Measurements from ENCODE around the gene PATJ.
A peak's percentile ranks its signal among the peaks of the same experiment; 100 is the strongest.

Gene PATJ

DNA sequence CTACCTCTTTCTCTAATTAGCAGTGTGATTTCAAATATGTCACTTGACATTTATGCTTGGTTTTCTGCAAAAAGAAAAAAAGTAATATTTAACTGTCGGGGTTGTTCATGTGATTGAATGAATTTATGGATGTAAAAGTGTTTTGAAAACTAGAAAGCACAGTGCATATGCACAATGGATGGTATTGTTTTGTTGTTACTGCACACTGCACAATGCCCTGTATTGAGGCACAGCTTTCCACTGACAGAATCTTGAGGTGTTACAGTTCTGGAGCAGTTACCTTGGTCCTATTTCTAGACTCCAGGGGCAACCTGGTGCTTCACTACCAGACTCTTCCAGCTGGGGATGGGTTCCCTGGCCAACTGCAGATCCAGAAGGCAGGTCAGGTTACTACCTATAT is 335.5 kb downstream of the PATJ start:
- FAIRE-seq = no peak
- no peak for DNase-seq (ENCODE audit: insufficient read length, low spot score)
- TF ChIP-seq POLR2A (IDR thresholded peaks at IDR 0.05; ENCODE audit: low read depth, low read length) = no peak
- TF ChIP-seq POLR2AphosphoS5 (IDR thresholded peaks at IDR 0.05; ENCODE audit: low read depth, low read length) = no peak
- TF ChIP-seq SPI1 (IDR thresholded peaks at IDR 0.05; ENCODE audit: low read depth, low read length) = no peak
- TF ChIP-seq TAF1 (IDR thresholded peaks at IDR 0.05; ENCODE audit: low read depth, low read length) = no peak
- no peak for TF ChIP-seq POU2F2 (IDR thresholded peaks at IDR 0.05; ENCODE audit: low read depth, low read length)
- TF ChIP-seq PAX5 (IDR thresholded peaks at IDR 0.05; ENCODE audit: insufficient read depth, low read length, severe bottlenecking) = no peak

- DNase-seq (ENCODE audit: insufficient read length, low spot score) (peak; percentile 10), FAIRE-seq (peak; percentile 85)
- TF ChIP-seq SPI1 (IDR thresholded peaks at IDR 0.05; ENCODE audit: low read depth, low read length) (no peak), TAF1 (IDR thresholded peaks at IDR 0.05; ENCODE audit: low read depth, low read length) (no peak)
Observed at GRCh38 chr1:62082456-62083363, 340.4 kb downstream of the PATJ start.

GRCh38 chr1:62084310-62084890 is 342.1 kb downstream of the PATJ start:
- FAIRE-seq = no peak
- TF ChIP-seq PAX5 (IDR thresholded peaks at IDR 0.05; ENCODE audit: insufficient read depth, low read length, severe bottlenecking) (no peak), TAF1 (IDR thresholded peaks at IDR 0.05; ENCODE audit: low read depth, low read length) (no peak), POLR2A (IDR thresholded peaks at IDR 0.05; ENCODE audit: low read depth, low read length) (no peak), POU2F2 (IDR thresholded peaks at IDR 0.05; ENCODE audit: low read depth, low read length) (no peak), POLR2AphosphoS5 (IDR thresholded peaks at IDR 0.05; ENCODE audit: low read depth, low read length) (no peak), SPI1 (IDR thresholded peaks at IDR 0.05; ENCODE audit: low read depth, low read length) (no peak)
- DNase-seq (ENCODE audit: insufficient read length, low spot score) = no peak

DNA sequence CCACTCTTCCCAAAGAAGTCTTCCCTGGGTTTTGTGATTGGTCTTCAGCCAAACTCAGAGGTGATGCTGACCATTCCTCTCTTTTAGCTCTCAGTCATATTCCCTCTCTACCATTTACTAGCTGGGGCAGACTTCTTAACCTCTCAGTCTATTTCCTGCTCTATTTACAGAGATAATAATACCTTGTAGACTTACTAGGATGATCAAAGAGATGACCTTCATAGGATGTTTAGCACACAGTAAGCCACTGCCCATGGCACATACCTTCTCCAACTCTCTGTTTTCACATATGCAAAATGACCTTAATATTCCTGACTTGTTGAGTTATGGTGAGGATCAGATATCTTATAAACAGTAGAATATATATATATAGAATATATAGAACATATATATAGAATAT is 346.2 kb downstream of the PATJ start:
- no peak for DNase-seq (ENCODE audit: insufficient read length, low spot score)
- TF ChIP-seq PAX5 (IDR thresholded peaks at IDR 0.05; ENCODE audit: insufficient read depth, low read length, severe bottlenecking) = no peak
- no peak for TF ChIP-seq POLR2A (IDR thresholded peaks at IDR 0.05; ENCODE audit: low read depth, low read length)
- no peak for TF ChIP-seq SPI1 (IDR thresholded peaks at IDR 0.05; ENCODE audit: low read depth, low read length)
- no peak for TF ChIP-seq POU2F2 (IDR thresholded peaks at IDR 0.05; ENCODE audit: low read depth, low read length)
- TF ChIP-seq TAF1 (IDR thresholded peaks at IDR 0.05; ENCODE audit: low read depth, low read length) = no peak
- TF ChIP-seq POLR2AphosphoS5 (IDR thresholded peaks at IDR 0.05; ENCODE audit: low read depth, low read length) = no peak
- no peak for FAIRE-seq

DNA sequence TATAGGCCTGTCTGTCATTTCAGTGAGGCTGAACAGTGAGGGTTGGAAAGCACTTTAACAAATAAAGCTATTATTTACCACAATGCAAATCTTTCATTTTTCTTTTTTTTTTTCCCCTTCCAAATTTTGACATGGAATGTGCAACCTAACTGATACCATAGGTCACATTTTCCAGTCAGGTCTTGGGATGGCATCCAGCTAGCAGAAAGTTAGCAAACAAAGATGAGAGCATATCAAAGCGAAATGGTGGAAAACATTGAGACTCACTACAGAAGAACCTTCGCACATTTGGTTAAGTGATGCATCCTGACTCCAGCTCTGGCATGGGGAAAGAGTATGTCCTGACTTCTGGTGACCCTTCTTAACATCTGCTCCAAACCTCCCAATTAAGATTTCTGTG is 347.3 kb downstream of the PATJ start:
- no peak for FAIRE-seq
- DNase-seq (ENCODE audit: insufficient read length, low spot score) = no peak
- no peak for TF ChIP-seq POLR2AphosphoS5 (IDR thresholded peaks at IDR 0.05; ENCODE audit: low read depth, low read length)
- no peak for TF ChIP-seq TAF1 (IDR thresholded peaks at IDR 0.05; ENCODE audit: low read depth, low read length)
- TF ChIP-seq SPI1 (IDR thresholded peaks at IDR 0.05; ENCODE audit: low read depth, low read length) = no peak
- TF ChIP-seq POLR2A (IDR thresholded peaks at IDR 0.05; ENCODE audit: low read depth, low read length) = no peak
- no peak for TF ChIP-seq POU2F2 (IDR thresholded peaks at IDR 0.05; ENCODE audit: low read depth, low read length)
- TF ChIP-seq PAX5 (IDR thresholded peaks at IDR 0.05; ENCODE audit: insufficient read depth, low read length, severe bottlenecking) = no peak

GRCh38 chr1:62090016-62090415 is 347.7 kb downstream of the PATJ start:
- no peak for FAIRE-seq
- no peak for DNase-seq (ENCODE audit: insufficient read length, low spot score)
- TF ChIP-seq PAX5 (IDR thresholded peaks at IDR 0.05; ENCODE audit: insufficient read depth, low read length, severe bottlenecking) (no peak), POLR2A (IDR thresholded peaks at IDR 0.05; ENCODE audit: low read depth, low read length) (no peak), POU2F2 (IDR thresholded peaks at IDR 0.05; ENCODE audit: low read depth, low read length) (no peak), POLR2AphosphoS5 (IDR thresholded peaks at IDR 0.05; ENCODE audit: low read depth, low read length) (no peak), TAF1 (IDR thresholded peaks at IDR 0.05; ENCODE audit: low read depth, low read length) (no peak), SPI1 (IDR thresholded peaks at IDR 0.05; ENCODE audit: low read depth, low read length) (no peak)

GRCh38 chr1:62092110-62092509 is 349.8 kb downstream of the PATJ start:
- DNase-seq (ENCODE audit: insufficient read length, low spot score) (no peak), FAIRE-seq (no peak)
- no peak for TF ChIP-seq SPI1 (IDR thresholded peaks at IDR 0.05; ENCODE audit: low read depth, low read length)

- FAIRE-seq = no peak
- no peak for DNase-seq (ENCODE audit: insufficient read length, low spot score)
- TF ChIP-seq POLR2AphosphoS5 (IDR thresholded peaks at IDR 0.05; ENCODE audit: low read depth, low read length) = no peak
- no peak for TF ChIP-seq PAX5 (IDR thresholded peaks at IDR 0.05; ENCODE audit: insufficient read depth, low read length, severe bottlenecking)
- no peak for TF ChIP-seq SPI1 (IDR thresholded peaks at IDR 0.05; ENCODE audit: low read depth, low read length)
- TF ChIP-seq TAF1 (IDR thresholded peaks at IDR 0.05; ENCODE audit: low read depth, low read length) = no peak
- no peak for TF ChIP-seq POLR2A (IDR thresholded peaks at IDR 0.05; ENCODE audit: low read depth, low read length)
- no peak for TF ChIP-seq POU2F2 (IDR thresholded peaks at IDR 0.05; ENCODE audit: low read depth, low read length)
Observed at GRCh38 chr1:62093261-62093660, 351.0 kb downstream of the PATJ start.

- no peak for FAIRE-seq
- TF ChIP-seq SPI1 (IDR thresholded peaks at IDR 0.05; ENCODE audit: low read depth, low read length) (no peak), POLR2AphosphoS5 (IDR thresholded peaks at IDR 0.05; ENCODE audit: low read depth, low read length) (no peak), PAX5 (IDR thresholded peaks at IDR 0.05; ENCODE audit: insufficient read depth, low read length, severe bottlenecking) (no peak), POU2F2 (IDR thresholded peaks at IDR 0.05; ENCODE audit: low read depth, low read length) (no peak), TAF1 (IDR thresholded peaks at IDR 0.05; ENCODE audit: low read depth, low read length) (no peak), POLR2A (IDR thresholded peaks at IDR 0.05; ENCODE audit: low read depth, low read length) (no peak)
- DNase-seq (ENCODE audit: insufficient read length, low spot score) = no peak
Observed at GRCh38 chr1:62097464-62097863, 355.2 kb downstream of the PATJ start.

- FAIRE-seq = no peak
- no peak for DNase-seq (ENCODE audit: insufficient read length, low spot score)
- TF ChIP-seq POLR2AphosphoS5 (IDR thresholded peaks at IDR 0.05; ENCODE audit: low read depth, low read length) (no peak), POU2F2 (IDR thresholded peaks at IDR 0.05; ENCODE audit: low read depth, low read length) (no peak), PAX5 (IDR thresholded peaks at IDR 0.05; ENCODE audit: insufficient read depth, low read length, severe bottlenecking) (no peak), POLR2A (IDR thresholded peaks at IDR 0.05; ENCODE audit: low read depth, low read length) (no peak), SPI1 (IDR thresholded peaks at IDR 0.05; ENCODE audit: low read depth, low read length) (no peak), TAF1 (IDR thresholded peaks at IDR 0.05; ENCODE audit: low read depth, low read length) (no peak)
Observed at GRCh38 chr1:62100442-62100841, 358.2 kb downstream of the PATJ start.
